HG03103 (cell line): ENCODE measurements around the gene LCN15.
"Not testable (repeated sequence)": the region's sequence is repeated elsewhere in the genome, so short reads cannot be mapped to it uniquely, and the experiment has no call there.

ENCODE experiments used
- ATAC-seq: cut with Tn5 transposase; IDR thresholded peaks from one replicate; pipeline ENCODE4 v1.9.1; 2021; ENCODE audit warnings: low read depth; ENCODE audit not compliant: unreplicated experiment

LCN15 gene

GRCh38 chr9:136794281-136794999 is 30.1 kb upstream of the LCN15 start:
- no peak for ATAC-seq

GRCh38 chr9:136793086-136793946 is 29.0 kb upstream of the LCN15 start:
- ATAC-seq = no peak

GRCh38 chr9:136792321-136793085 is 28.2 kb upstream of the LCN15 start:
- no peak for ATAC-seq

GRCh38 chr9:136791516-136792276 is 27.4 kb upstream of the LCN15 start:
- ATAC-seq = no peak

GRCh38 chr9:136790640-136791515 is 26.6 kb upstream of the LCN15 start, which contains the start of gene TMEM141:
TMEM141 (plus strand) TSS chr9:136791344; CDS start chr9:136791371, 27 bp downstream.
- peak; percentile 77 for ATAC-seq

GRCh38 chr9:136789523-136789937 is 25.2 kb upstream of the LCN15 start:
- no peak for ATAC-seq

- ATAC-seq = not testable (repeated sequence)
These were observed 24.6 kb upstream of the LCN15 start for GRCh38 chr9:136788644-136789522.

GRCh38 chr9:136787690-136788400 is 23.5 kb upstream of the LCN15 start:
- no peak for ATAC-seq

- not testable (repeated sequence) for ATAC-seq
These were observed 22.7 kb upstream of the LCN15 start for GRCh38 chr9:136786983-136787382.

GRCh38 chr9:136786451-136786850 is 22.1 kb upstream of the LCN15 start:
- no peak for ATAC-seq

GRCh38 chr9:136785565-136786355 is 21.4 kb upstream of the LCN15 start:
- not testable (repeated sequence) for ATAC-seq

- no peak for ATAC-seq
These were observed 20.7 kb upstream of the LCN15 start for GRCh38 chr9:136784997-136785361.

- ATAC-seq = no peak
These were observed 20.1 kb upstream of the LCN15 start for GRCh38 chr9:136784249-136784996.

GRCh38 chr9:136782452-136782851 is 18.1 kb upstream of the LCN15 start:
- no peak for ATAC-seq

- ATAC-seq = no peak
These were observed 15.5 kb upstream of the LCN15 start for GRCh38 chr9:136779808-136780207.

GRCh38 chr9:136777359-136777758 is 13.0 kb upstream of the LCN15 start:
- ATAC-seq = no peak
